ENCODE measurements around the gene RASGEF1C.

The RASGEF1C gene

GRCh38 chr5:180159756-180160155, 49.3 kb downstream of the RASGEF1C start:
- no peak for DNase-seq (ENCODE audit: low spot score)

GRCh38 chr5:180157866-180158265, 51.1 kb downstream of the RASGEF1C start:
- no peak for DNase-seq (ENCODE audit: low spot score)

GRCh38 chr5:180156141-180156540, 52.9 kb downstream of the RASGEF1C start:
- no peak for DNase-seq (ENCODE audit: low spot score)

- no peak for DNase-seq (ENCODE audit: low spot score)
Observed at GRCh38 chr5:180155365-180155926, 53.6 kb downstream of the RASGEF1C start.

- no peak for DNase-seq (ENCODE audit: low spot score)
Observed at GRCh38 chr5:180154821-180155364, 54.1 kb downstream of the RASGEF1C start.

- DNase-seq (ENCODE audit: low spot score) = no peak
Observed at GRCh38 chr5:180153991-180154390, 55.0 kb downstream of the RASGEF1C start.

GRCh38 chr5:180153099-180153498, 55.9 kb downstream of the RASGEF1C start:
- no peak for DNase-seq (ENCODE audit: low spot score)

GRCh38 chr5:180143656-180144364, 65.2 kb downstream of the RASGEF1C start:
- no peak for DNase-seq (ENCODE audit: low spot score)

GRCh38 chr5:180142824-180143610, 66.0 kb downstream of the RASGEF1C start:
- DNase-seq (ENCODE audit: low spot score) = no peak

- DNase-seq (ENCODE audit: low spot score) = no peak
Observed at GRCh38 chr5:180142021-180142765, 66.8 kb downstream of the RASGEF1C start.

- no peak for DNase-seq (ENCODE audit: low spot score)
Observed at GRCh38 chr5:180141068-180141660, 67.8 kb downstream of the RASGEF1C start.

- no peak for DNase-seq (ENCODE audit: low spot score)
Observed at GRCh38 chr5:180140571-180140970, 68.4 kb downstream of the RASGEF1C start.

- DNase-seq (ENCODE audit: low spot score) = no peak
Observed at GRCh38 chr5:180140079-180140554, 68.9 kb downstream of the RASGEF1C start.

GRCh38 chr5:180139731-180140055, 69.3 kb downstream of the RASGEF1C start:
- no peak for DNase-seq (ENCODE audit: low spot score)

GRCh38 chr5:180138976-180139730, 69.9 kb downstream of the RASGEF1C start:
- DNase-seq (ENCODE audit: low spot score) = no peak

GRCh38 chr5:180138214-180138975, 70.6 kb downstream of the RASGEF1C start:
- no peak for DNase-seq (ENCODE audit: low spot score)

GRCh38 chr5:180137401-180138213, 71.4 kb downstream of the RASGEF1C start:
- DNase-seq (ENCODE audit: low spot score) = no peak

GRCh38 chr5:180136630-180137381, 72.2 kb downstream of the RASGEF1C start:
- DNase-seq (ENCODE audit: low spot score) = no peak

Measured in iPS-NIHi11 (cell line).